ENCODE results near the gene SMIM1.

GRCh38 chr1:3725366-3725765, 47.2 kb upstream of the SMIM1 start:
- TF ChIP-seq EZH2 (IDR thresholded peaks at IDR 0.05; ENCODE audit: insufficient read depth, poor library complexity, severe bottlenecking) = no peak
- no peak for TF ChIP-seq EZH2phosphoT487 (IDR thresholded peaks at IDR 0.05; ENCODE audit: insufficient read depth, low read depth)
